Subcutaneous adipose tissue (tissue), 4 donors: ENCODE measurements around the gene SKAP1. TPM values are rescaled to one million over a fixed set of nuclear protein-coding genes. Genes with fewer than 3 reads are reported as not detected.

Experiments
- total RNA-seq, 4 donors: library from RNA; depleted of rRNA; stranded (reverse); fragments of >200 nt; gene quantifications; one replicate each; pipeline ENCODE4 v1.1.0, GENCODE V29; 2016
- TF ChIP-seq, protein P1 (sequence below): fragments of 450-650 bp; IDR thresholded peaks from one replicate; pipeline ENCODE4 v1.5.1; 2016; ENCODE audit warnings: low read depth, mild to moderate bottlenecking, control low read depth, antibody characterized with exemption, moderate library complexity

Gene SKAP1
- total RNA-seq, 4 donors from 2014 or later: 2.5 to 3.9 (median 3.1) TPM; not detected in 1

- TF ChIP-seq, protein P1, sequence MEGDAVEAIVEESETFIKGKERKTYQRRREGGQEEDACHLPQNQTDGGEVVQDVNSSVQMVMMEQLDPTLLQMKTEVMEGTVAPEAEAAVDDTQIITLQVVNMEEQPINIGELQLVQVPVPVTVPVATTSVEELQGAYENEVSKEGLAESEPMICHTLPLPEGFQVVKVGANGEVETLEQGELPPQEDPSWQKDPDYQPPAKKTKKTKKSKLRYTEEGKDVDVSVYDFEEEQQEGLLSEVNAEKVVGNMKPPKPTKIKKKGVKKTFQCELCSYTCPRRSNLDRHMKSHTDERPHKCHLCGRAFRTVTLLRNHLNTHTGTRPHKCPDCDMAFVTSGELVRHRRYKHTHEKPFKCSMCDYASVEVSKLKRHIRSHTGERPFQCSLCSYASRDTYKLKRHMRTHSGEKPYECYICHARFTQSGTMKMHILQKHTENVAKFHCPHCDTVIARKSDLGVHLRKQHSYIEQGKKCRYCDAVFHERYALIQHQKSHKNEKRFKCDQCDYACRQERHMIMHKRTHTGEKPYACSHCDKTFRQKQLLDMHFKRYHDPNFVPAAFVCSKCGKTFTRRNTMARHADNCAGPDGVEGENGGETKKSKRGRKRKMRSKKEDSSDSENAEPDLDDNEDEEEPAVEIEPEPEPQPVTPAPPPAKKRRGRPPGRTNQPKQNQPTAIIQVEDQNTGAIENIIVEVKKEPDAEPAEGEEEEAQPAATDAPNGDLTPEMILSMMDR: no peak
Measured at GRCh38 chr17:48269209-48269608, 160.8 kb downstream of the SKAP1 start.

DNA sequence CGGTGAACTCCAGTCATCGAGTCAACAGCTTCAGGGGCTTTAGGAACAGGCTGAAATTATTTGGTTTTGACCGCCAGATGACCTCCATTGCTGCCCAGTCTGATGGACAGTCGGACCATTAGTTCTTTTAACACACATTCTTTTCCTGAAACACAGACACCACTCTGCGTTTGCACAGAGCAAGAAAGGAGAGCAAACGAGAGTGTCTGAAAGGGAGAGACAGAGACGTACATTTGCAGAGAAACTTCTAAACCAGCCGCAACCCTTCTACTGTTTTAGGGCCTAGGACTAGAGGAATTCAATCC lies 166.3 kb downstream of the SKAP1 start:
- TF ChIP-seq, protein P1: no peak

- TF ChIP-seq, protein P1: no peak
Measured at GRCh38 chr17:48262982-48263730, 166.9 kb downstream of the SKAP1 start.

DNA sequence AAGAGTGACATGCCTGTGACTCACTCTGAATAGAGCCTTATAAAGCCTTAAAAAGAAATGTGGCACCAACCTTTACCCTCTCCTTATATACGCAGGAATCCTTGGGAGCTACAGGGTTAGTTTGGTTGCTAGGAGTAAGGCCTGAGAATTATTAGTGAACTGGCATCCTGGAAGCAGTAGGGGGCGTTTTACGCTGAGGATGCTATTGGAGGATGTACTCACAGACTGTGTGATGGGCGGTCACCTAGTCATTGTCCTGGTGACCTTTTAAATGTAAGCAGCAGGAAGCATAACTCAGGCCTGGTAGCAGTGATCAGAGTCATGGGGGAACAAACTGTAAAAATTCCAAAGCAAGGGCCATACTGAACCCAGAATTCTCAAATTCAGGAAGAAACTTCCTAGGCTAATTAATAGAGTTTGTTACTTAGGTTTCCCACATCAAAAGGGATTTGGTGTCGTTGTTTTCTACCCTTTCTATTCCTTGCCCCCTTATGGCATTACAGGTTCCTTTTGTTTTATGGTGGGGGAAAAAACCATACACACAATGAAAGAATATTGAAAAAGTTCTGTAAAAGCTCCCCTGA lies 168.6 kb downstream of the SKAP1 start:
- TF ChIP-seq, protein P1: no peak

DNA sequence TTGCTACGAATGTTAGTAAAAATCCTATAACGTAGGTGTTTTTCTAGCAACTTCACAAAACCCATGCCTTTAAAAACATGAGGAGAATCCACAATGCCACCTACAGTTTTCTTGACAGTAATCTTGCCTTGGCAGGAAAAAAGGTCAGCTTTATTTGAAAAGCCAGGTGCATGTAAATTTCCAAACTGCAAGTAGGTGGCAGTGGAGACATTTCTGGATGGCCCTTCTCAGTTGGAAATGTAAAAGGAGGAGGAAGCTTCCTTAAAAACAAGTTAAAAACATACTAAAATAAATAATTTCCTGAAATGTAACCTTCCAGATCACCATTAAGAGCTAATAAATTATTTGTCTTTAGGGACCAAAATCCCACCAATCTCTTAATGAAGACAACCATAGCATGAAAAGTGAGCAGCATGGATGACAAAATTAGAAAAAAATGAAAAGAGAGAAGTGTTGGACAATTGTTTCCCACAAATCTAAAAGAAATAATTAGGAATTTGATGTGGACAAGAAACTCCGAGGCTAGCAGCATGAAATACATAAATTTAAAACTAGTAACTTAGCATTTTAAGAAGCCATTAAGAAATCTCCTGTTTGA lies 170.2 kb downstream of the SKAP1 start:
- TF ChIP-seq, protein P1: no peak

GRCh38 chr17:48258331-48258730 lies 171.7 kb downstream of the SKAP1 start:
- TF ChIP-seq, protein P1: no peak

GRCh38 chr17:48255759-48256158 lies 174.3 kb downstream of the SKAP1 start:
- TF ChIP-seq, protein P1: no peak
